ENCODE data around the gene FGF9. TPM values are rescaled to one million over a fixed set of nuclear protein-coding genes. Genes with fewer than 3 reads are reported as not detected.

FGF9 gene
- total and polyA plus RNA-seq, 2 donors from 2014 or later, result 8.5 to 8.6 TPM

DNA sequence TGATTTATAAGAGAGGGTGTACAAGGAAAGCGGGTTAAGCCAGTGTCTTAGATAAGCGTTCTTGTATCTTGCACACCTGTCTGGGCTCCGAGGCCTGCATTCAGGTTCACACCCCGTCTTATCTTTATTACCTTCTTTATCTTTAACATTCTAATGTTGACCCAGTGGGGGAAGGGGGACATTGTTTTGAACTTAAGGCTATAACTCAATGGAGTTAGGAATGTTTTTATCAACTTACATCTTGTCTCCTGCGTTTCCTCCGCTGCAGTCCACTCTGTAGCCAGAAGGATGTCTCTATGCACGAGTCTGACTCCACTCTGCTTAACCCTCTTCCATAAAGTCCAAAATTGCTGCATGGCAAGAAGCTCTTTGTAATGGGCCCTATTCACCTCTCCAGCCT, 71.2 kb downstream of the FGF9 start:
- peaks cover 0 to 2% (median 0%) of the 10 kb centered on the region in 3 donors for H3K4me1 ChIP-seq (ENCODE audit: control insufficient read depth in 2 of 3, insufficient read depth in 2 of 3, low read depth in 1 of 3, low read length in 3 of 3)
- no peak overlapping the region for H3K4me3 ChIP-seq (ENCODE audit: low read length in 3 of 3)
- no peaks in the 10 kb centered on the region for H3K36me3 ChIP-seq (ENCODE audit: control insufficient read depth in 2 of 3, insufficient read depth in 3 of 3, low read length in 3 of 3)
- TF ChIP-seq CTCF (IDR thresholded peaks at IDR 0.05; ENCODE audit: borderline replicate concordance, extremely low read depth, insufficient read depth), result no peak
- no peak overlapping the region for H3K9ac ChIP-seq (ENCODE audit: low read length in 3 of 3)
- no peaks in the 10 kb centered on the region for H3K9me3 ChIP-seq (ENCODE audit: control insufficient read depth in 2 of 3, insufficient read depth in 1 of 3, low read length in 3 of 3)
- FAIRE-seq (no peak), DNase-seq (no peak)
- H3K27me3 ChIP-seq (ENCODE audit: control insufficient read depth, insufficient read depth, low read length), result no peaks in the 10 kb centered on the region
- H3K27ac ChIP-seq (ENCODE audit: low read depth in 2 of 2, low read length in 2 of 2), result no peak overlapping the region
- intact Hi-C loops (cut with DNase I), result no loop called here

DNA sequence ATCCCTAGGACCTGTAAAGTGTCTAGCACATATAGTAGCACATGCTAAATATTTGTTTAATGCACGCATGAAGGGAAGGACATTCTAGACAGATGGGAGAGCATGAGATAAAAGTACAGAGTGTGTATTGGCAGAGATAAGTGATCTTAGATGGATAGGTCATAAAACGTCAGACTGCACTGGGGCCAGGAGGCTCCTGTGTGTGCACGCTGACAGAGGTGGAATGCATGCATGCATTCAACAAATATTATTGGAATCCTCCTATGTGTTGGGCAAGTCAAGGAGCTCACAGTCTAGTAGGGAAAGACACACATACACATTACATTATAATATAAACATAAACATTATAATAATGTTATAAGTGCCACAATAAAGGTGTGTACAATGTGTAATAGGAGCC, 73.3 kb downstream of the FGF9 start:
- no peaks in the 10 kb centered on the region for H3K36me3 ChIP-seq (ENCODE audit: control insufficient read depth in 2 of 3, insufficient read depth in 3 of 3, low read length in 3 of 3)
- no peaks in the 10 kb centered on the region for H3K4me1 ChIP-seq (ENCODE audit: control insufficient read depth in 2 of 3, insufficient read depth in 2 of 3, low read depth in 1 of 3, low read length in 3 of 3)
- FAIRE-seq, result no peak

DNA sequence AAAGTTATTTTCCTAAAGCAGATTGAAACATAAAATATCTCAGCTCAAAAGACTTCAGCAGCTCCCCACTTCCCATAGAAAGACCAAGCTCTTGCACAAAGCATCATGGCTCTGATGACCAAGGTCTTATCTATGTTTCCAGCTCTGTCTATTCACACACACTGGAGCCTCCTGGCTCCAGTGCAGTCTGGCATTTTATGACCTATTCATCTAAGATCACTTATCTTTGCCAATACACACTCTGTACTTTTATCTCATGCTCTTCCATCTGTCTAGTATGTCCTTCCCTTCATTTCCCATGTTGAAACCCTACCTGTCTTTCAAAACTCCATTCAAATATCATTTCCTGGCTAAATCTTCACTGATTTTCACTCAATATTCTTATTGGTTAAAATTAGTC, 74.4 kb downstream of the FGF9 start:
- H3K27me3 ChIP-seq (ENCODE audit: control insufficient read depth, insufficient read depth, low read length), result no peaks in the 10 kb centered on the region
- no peak for FAIRE-seq
- intact Hi-C loops (cut with DNase I), result no loop called here

More for the DNA sequence above, 73.3 kb downstream of the FGF9 start:
- no peak overlapping the region for H3K9ac ChIP-seq (ENCODE audit: low read length in 3 of 3)
- intact Hi-C loops (cut with DNase I), result no loop called here
- no peak for TF ChIP-seq CTCF (IDR thresholded peaks at IDR 0.05; ENCODE audit: borderline replicate concordance, extremely low read depth, insufficient read depth)
- H3K4me3 ChIP-seq (ENCODE audit: low read length in 3 of 3), result no peak overlapping the region
- no peaks in the 10 kb centered on the region for H3K9me3 ChIP-seq (ENCODE audit: control insufficient read depth in 2 of 3, insufficient read depth in 1 of 3, low read length in 3 of 3)
- H3K27ac ChIP-seq (ENCODE audit: low read depth in 2 of 2, low read length in 2 of 2), result no peak overlapping the region
- no peak for DNase-seq
- no peaks in the 10 kb centered on the region for H3K27me3 ChIP-seq (ENCODE audit: control insufficient read depth, insufficient read depth, low read length)

More for the DNA sequence above, 74.4 kb downstream of the FGF9 start:
- no peak overlapping the region for H3K4me3 ChIP-seq (ENCODE audit: low read length in 3 of 3)
- no peaks in the 10 kb centered on the region for H3K4me1 ChIP-seq (ENCODE audit: control insufficient read depth in 2 of 3, insufficient read depth in 2 of 3, low read depth in 1 of 3, low read length in 3 of 3)
- H3K9ac ChIP-seq (ENCODE audit: low read length in 3 of 3), result no peak overlapping the region
- TF ChIP-seq CTCF (IDR thresholded peaks at IDR 0.05; ENCODE audit: borderline replicate concordance, extremely low read depth, insufficient read depth), result no peak
- no peak overlapping the region for H3K27ac ChIP-seq (ENCODE audit: low read depth in 2 of 2, low read length in 2 of 2)
- no peaks in the 10 kb centered on the region for H3K36me3 ChIP-seq (ENCODE audit: control insufficient read depth in 2 of 3, insufficient read depth in 3 of 3, low read length in 3 of 3)
- no peak for DNase-seq
- H3K9me3 ChIP-seq (ENCODE audit: control insufficient read depth in 2 of 3, insufficient read depth in 1 of 3, low read length in 3 of 3), result no peaks in the 10 kb centered on the region
